Stimulated activated effector memory CD8-positive, alpha-beta T cell treated with anti-CD3 and anti-CD28 coated beads, Interleukin-12 subunit alpha, Interleukin-12 subunit beta, amount 100 ng/mL, for 72 hours (primary cell): ENCODE results near the gene IL17RE.
"Not testable (repeated sequence)": the region's sequence is repeated elsewhere in the genome, so short reads cannot be mapped to it uniquely, and the experiment has no call there.

Source experiments
- ATAC-seq: fragments of 150-1000 bp; cut with Tn5 transposase; 2 replicates; pipeline ENCODE4 v1.10.0; 2021
- DNase-seq, 2 donors: peaks; one replicate each; pipeline ENCODE4 v3.0.0; 2021 to 2022; ENCODE audit warnings: low spot score in 2 of 2
- H3K27ac Mint-ChIP-seq: one replicate; pipeline ENCODE4 v1.8.0; 2022; ENCODE audit warnings: mild to moderate bottlenecking, mixed read lengths
- H3K36me3 Mint-ChIP-seq: one replicate; pipeline ENCODE4 v1.8.0; 2022; ENCODE audit warnings: mild to moderate bottlenecking, mixed read lengths
- H3K4me1 Mint-ChIP-seq: one replicate; pipeline ENCODE4 v1.8.0; 2022; ENCODE audit warnings: mixed read lengths
- H3K4me3 Mint-ChIP-seq: one replicate; pipeline ENCODE4 v1.8.0; 2022; ENCODE audit warnings: mild to moderate bottlenecking, mixed read lengths
- H3K9me3 Mint-ChIP-seq: one replicate; pipeline ENCODE4 v1.8.0; 2022; ENCODE audit warnings: mixed read lengths

The IL17RE gene

DNA sequence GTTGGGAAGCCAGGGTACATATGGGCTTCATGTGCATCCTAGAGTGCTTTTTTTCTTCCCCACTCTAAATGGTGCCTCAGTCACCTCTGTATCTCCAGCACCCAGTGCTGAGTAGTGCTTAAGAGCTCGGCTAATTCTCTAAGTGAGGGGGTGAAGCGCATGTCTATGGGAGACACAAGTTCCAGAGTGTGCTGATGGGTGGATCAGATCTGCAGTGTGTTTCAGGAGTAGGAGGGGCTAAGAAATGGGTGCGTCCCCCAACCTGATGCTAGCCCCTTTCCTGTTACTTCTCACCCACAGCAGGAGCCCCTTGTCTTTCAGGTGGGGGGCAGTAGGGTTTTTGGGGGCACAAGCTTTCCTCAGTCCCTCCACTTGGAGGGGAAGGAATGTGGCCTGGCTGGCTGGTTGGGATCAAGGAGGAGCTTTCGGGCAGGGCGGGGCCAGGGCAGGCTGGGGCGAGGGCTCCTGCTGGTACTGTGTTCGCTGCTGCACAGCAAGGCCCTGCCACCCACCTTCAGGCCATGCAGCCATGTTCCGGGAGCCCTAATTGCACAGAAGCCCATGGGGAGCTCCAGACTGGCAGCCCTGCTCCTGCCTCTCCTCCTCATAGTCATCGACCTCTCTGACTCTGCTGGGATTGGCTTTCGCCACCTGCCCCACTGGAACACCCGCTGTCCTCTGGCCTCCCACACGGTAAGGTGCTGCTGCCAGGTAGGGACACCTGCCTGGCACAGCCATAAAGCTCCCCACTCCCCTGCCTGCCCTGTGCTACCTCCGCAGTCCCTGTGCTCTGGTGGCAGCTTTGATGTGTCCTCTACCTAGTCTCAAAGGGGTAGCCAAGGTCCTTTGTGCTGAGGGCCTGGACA is at the start of gene IL17RE:
TSS of gene IL17RE (plus strand) at position 477 of the 866 bp plus-strand sequence. CDS start at position 562, 85 bp downstream.
- no peaks in the 10 kb centered on the region for H3K9me3 Mint-ChIP-seq
- ATAC-seq (peak; percentile 84), DNase-seq (peak in 1 of 2 donors; percentile 15)
- H3K27ac Mint-ChIP-seq = peak within 1 kb of the TSS; percentile 86
- H3K4me3 Mint-ChIP-seq = peak within 1 kb of the TSS; percentile 79
- H3K36me3 Mint-ChIP-seq = peaks cover 6% of the 10 kb centered on the region
- H3K4me1 Mint-ChIP-seq = peaks cover 39% of the 10 kb centered on the region

GRCh38 chr3:9854291-9854940 is 48.2 kb upstream of the IL17RE start:
- not testable (repeated sequence) for H3K4me3 Mint-ChIP-seq, ATAC-seq, H3K27ac Mint-ChIP-seq, H3K9me3 Mint-ChIP-seq, DNase-seq, H3K4me1 Mint-ChIP-seq, H3K36me3 Mint-ChIP-seq

DNA sequence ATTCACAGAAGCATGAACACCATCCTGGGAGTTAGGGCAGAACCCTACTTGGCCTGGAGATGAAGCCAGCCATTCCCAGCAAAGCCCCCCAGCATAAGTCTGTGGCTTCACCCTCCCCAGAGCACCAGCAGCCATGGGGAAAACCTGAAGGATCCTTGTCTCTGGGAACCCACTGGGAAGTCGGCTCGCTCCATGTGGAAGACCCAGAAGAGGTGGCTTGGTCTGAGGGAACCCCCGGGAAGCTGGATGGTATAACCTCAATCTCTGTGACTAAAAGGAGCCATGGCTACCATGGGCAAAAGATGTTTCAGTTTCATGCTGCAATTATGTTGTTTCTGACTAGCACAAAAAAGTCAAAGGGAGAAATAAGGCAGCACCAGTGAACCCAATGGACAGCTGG is 47.1 kb upstream of the IL17RE start:
- no peaks in the 10 kb centered on the region for H3K9me3 Mint-ChIP-seq
- H3K27ac Mint-ChIP-seq = no peak overlapping the region
- peaks cover 10% of the 10 kb centered on the region for H3K4me1 Mint-ChIP-seq
- ATAC-seq (no peak), DNase-seq (no peak)
- no peak overlapping the region for H3K4me3 Mint-ChIP-seq
- H3K36me3 Mint-ChIP-seq = peaks cover 6% of the 10 kb centered on the region

DNA sequence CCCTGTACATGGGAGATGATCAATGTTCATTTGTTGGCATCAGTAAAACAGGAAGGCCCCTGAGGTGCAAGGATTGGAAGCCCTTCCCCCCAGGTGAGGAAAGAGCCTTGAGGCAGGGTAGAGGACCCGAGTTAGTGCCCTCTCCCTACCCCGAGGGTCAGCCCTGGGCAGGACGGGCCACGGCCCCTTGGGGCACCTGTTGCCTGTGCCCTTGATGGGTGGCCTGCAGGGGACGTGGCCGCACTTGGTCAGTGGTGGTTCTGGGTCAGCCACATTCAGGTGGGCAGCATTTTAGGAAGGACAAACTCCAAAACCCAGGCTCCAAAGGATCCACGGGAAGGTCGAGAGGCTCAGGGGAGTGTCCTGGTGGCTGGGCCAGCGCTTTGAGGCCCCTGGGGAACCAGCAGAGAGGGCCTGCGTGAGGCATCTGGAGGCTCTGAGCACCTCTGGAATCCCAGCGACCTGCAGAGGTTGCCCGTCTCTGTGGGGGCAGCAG is 43.1 kb upstream of the IL17RE start:
- Mint-ChIP-seq H3K4me1 (peaks cover 7% of the 10 kb centered on the region), H3K27ac (peak overlapping the region; percentile 86), H3K4me3 (no peak overlapping the region), H3K9me3 (no peaks in the 10 kb centered on the region), H3K36me3 (no peaks in the 10 kb centered on the region)
- ATAC-seq (no peak), DNase-seq (no peak)

DNA sequence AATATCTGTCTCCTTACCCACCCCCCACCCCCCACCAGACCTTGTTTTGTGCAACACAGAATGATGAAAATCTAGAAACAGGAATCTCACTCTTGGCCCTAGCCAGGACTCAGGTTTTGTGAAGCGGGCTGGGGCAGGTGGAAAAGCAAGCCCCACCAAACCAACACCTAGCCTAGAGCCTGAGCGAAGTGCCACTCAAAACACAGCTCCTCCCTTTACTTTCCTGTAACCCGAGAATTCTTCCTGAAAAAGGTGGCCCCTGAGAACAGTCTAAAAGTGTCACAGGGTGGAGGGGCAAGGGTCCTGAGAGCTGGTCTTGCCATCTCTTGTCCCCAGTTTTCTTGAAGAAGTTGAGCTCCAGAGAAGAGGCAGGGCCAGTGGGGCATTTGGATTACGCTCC is 41.4 kb upstream of the IL17RE start:
- peaks cover 7% of the 10 kb centered on the region for H3K4me1 Mint-ChIP-seq
- no peaks in the 10 kb centered on the region for H3K36me3 Mint-ChIP-seq
- no peak for DNase-seq
- no peak overlapping the region for H3K4me3 Mint-ChIP-seq
- H3K27ac Mint-ChIP-seq = no peak overlapping the region
- no peaks in the 10 kb centered on the region for H3K9me3 Mint-ChIP-seq
- ATAC-seq = no peak

DNA sequence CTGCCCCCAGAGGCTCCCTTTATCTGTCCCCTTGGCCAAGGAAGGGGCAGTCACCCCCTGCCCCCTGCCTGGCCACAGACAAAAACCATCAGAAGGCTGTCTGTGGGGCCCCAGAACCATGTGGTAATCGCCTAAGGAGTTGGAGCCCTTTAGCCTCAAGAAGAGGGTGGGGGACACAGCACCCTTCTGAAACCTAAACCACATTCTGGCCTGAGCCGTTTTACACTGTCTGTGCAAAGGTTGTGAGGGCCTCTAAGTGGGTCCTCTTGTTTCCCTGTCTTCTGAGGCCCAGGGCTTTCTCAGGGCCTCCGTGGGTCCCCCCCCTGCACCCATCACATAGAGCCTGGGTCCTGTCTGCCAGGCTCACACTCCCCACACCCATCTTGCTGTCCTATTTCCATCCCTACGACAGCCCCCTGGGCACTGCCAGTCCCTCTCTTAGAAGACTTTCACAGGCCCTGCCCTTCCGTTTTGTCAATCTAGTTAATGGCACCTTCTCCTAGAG is 41.0 kb upstream of the IL17RE start:
- no peak for ATAC-seq
- no peaks in the 10 kb centered on the region for H3K36me3 Mint-ChIP-seq
- H3K4me1 Mint-ChIP-seq = peaks cover 7% of the 10 kb centered on the region
- DNase-seq = no peak
- no peaks in the 10 kb centered on the region for H3K9me3 Mint-ChIP-seq
- peak overlapping the region; percentile 74 for H3K27ac Mint-ChIP-seq
- H3K4me3 Mint-ChIP-seq = peak overlapping the region; percentile 33

GRCh38 chr3:9862391-9863057 is 40.1 kb upstream of the IL17RE start:
- peak in 1 of 2 donors; percentile 10 for DNase-seq
- no peaks in the 10 kb centered on the region for H3K9me3 Mint-ChIP-seq
- ATAC-seq = peak; percentile 82
- peak overlapping the region; percentile 33 for H3K4me3 Mint-ChIP-seq
- peak overlapping the region; percentile 74 for H3K27ac Mint-ChIP-seq
- peaks cover 7% of the 10 kb centered on the region for H3K4me1 Mint-ChIP-seq
- H3K36me3 Mint-ChIP-seq = no peaks in the 10 kb centered on the region

GRCh38 chr3:9863058-9863772 is 39.4 kb upstream of the IL17RE start:
- no peak overlapping the region for H3K27ac Mint-ChIP-seq
- DNase-seq (no peak), ATAC-seq (no peak)
- H3K9me3 Mint-ChIP-seq = no peaks in the 10 kb centered on the region
- H3K4me3 Mint-ChIP-seq = no peak overlapping the region
- peaks cover 7% of the 10 kb centered on the region for H3K4me1 Mint-ChIP-seq
- no peaks in the 10 kb centered on the region for H3K36me3 Mint-ChIP-seq

GRCh38 chr3:9864200-9864927 is 38.3 kb upstream of the IL17RE start:
- DNase-seq = no peak
- no peaks in the 10 kb centered on the region for H3K9me3 Mint-ChIP-seq
- H3K4me1 Mint-ChIP-seq = peaks cover 7% of the 10 kb centered on the region
- H3K36me3 Mint-ChIP-seq = no peaks in the 10 kb centered on the region
- H3K4me3 Mint-ChIP-seq = no peak overlapping the region
- no peak for ATAC-seq
- H3K27ac Mint-ChIP-seq = no peak overlapping the region

- H3K36me3 Mint-ChIP-seq, H3K4me3 Mint-ChIP-seq, H3K4me1 Mint-ChIP-seq, DNase-seq, ATAC-seq, H3K27ac Mint-ChIP-seq, H3K9me3 Mint-ChIP-seq: not testable (repeated sequence)
These were observed 37.5 kb upstream of the IL17RE start for GRCh38 chr3:9865125-9865637.

DNA sequence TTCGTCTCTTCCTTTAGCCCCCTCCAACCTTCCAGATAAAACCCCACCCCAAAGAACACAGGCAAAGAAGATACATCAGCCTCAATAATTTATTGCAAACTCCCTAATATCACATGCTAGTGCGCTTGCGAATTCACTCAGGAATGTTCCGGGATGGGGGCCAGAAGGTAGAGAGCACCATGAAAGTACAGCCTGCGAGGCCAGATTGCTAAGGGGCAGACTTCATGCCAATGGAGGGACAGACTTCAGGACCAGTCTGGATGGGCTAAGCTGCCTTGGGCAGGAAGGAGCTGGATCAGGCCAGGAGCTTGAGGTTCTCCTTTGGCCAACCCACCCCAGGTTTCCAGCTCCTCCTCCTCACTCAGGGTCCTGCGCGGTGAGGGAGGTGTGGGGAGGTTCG is 36.0 kb upstream of the IL17RE start:
- Mint-ChIP-seq H3K27ac (no peak overlapping the region), H3K4me3 (no peak overlapping the region), H3K4me1 (peaks cover 7% of the 10 kb centered on the region), H3K9me3 (no peaks in the 10 kb centered on the region), H3K36me3 (no peaks in the 10 kb centered on the region)
- ATAC-seq (no peak), DNase-seq (no peak)

- Mint-ChIP-seq H3K27ac (no peak overlapping the region), H3K36me3 (no peaks in the 10 kb centered on the region), H3K4me1 (peaks cover 3% of the 10 kb centered on the region), H3K9me3 (no peaks in the 10 kb centered on the region), H3K4me3 (no peak overlapping the region)
- ATAC-seq (no peak), DNase-seq (no peak)
These were observed 35.5 kb upstream of the IL17RE start for GRCh38 chr3:9867106-9867505.

- DNase-seq (no peak), ATAC-seq (no peak)
- H3K36me3 Mint-ChIP-seq = no peaks in the 10 kb centered on the region
- H3K4me3 Mint-ChIP-seq = no peak overlapping the region
- no peaks in the 10 kb centered on the region for H3K4me1 Mint-ChIP-seq
- no peaks in the 10 kb centered on the region for H3K9me3 Mint-ChIP-seq
- no peak overlapping the region for H3K27ac Mint-ChIP-seq
These were observed 32.7 kb upstream of the IL17RE start for GRCh38 chr3:9869955-9870354.

DNA sequence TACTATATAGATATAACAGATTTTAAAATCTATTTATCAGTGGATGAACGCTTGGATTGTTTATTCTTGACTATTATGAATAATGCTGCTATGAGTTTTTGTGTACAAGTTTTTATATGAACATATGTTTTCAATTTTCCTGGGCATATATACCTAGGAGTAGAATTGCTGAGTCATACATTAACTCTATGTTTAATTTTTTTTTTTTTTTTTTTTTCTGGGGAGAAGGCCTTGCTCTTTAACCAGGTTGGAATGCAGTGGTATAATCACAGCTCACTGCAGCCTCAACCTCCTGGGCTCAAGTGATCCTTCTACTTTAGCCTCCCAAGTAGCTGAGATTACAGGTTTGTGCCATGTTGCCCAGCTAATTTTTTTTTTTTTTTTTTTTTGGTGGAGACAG is 31.7 kb upstream of the IL17RE start:
- ATAC-seq (no peak), DNase-seq (no peak)
- H3K36me3 Mint-ChIP-seq = no peaks in the 10 kb centered on the region
- no peaks in the 10 kb centered on the region for H3K4me1 Mint-ChIP-seq
- no peak overlapping the region for H3K27ac Mint-ChIP-seq
- H3K4me3 Mint-ChIP-seq = no peak overlapping the region
- no peaks in the 10 kb centered on the region for H3K9me3 Mint-ChIP-seq
